Right atrium auricular region (tissue), 2 donors: ENCODE data around the gene TRIOBP. TPM values are rescaled to one million over a fixed set of nuclear protein-coding genes. Genes with fewer than 3 reads are reported as not detected.
A peak's percentile ranks its signal among the peaks of the same experiment; 100 is the strongest.

Experiments
- DNase-seq: peaks from one replicate; pipeline ENCODE4 v3.0.0-alpha.2; 2019; ENCODE audit warnings: low spot score
- H3K27ac ChIP-seq, 2 donors: fragments of 200-600 bp; sonication (generic); 1 replicate in 1 of 2; 2 replicates in 1 of 2; pipeline ENCODE4 v1.5.1; 2016 to 2019
- H3K27me3 ChIP-seq, 2 donors: fragments of 200-600 bp; sonication (generic); one replicate each; pipeline versions ENCODE4 v1.5.1 to v1.6.0; 2017 to 2019
- H3K36me3 ChIP-seq: fragments of 200-600 bp; sonication (generic); one replicate; pipeline ENCODE4 v1.5.1; 2016
- H3K4me1 ChIP-seq, 2 donors: fragments of 200-600 bp; sonication (generic); one replicate each; pipeline versions ENCODE4 v1.5.1 to v1.6.0; 2017 to 2019
- H3K4me3 ChIP-seq, 2 donors: fragments of 200-600 bp; sonication (generic); 1 replicate in 1 of 2; 2 replicates in 1 of 2; pipeline ENCODE4 v1.5.1; 2017 to 2019; ENCODE audit warnings: mild to moderate bottlenecking in 1 of 2, moderate library complexity in 1 of 2
- H3K9me3 ChIP-seq, 2 donors: fragments of 200-600 bp; sonication (generic); one replicate each; pipeline ENCODE4 v1.5.1; 2019
- total RNA-seq, 2 donors: library from RNA; depleted of rRNA; stranded (reverse); fragments of >200 nt; gene quantifications; one replicate each; pipeline ENCODE4 v1.1.0, GENCODE V29; 2016
- TF ChIP-seq, protein P1 (sequence below), 2 donors: fragments of 200-600 bp; sonication (generic); IDR thresholded peaks; one replicate each; pipeline ENCODE4 v1.5.1; 2019; ENCODE audit warnings: antibody characterized with exemption in 2 of 2

The TRIOBP gene
- total RNA-seq, 2 donors from 2014 or later = 108 to 118 TPM

DNA sequence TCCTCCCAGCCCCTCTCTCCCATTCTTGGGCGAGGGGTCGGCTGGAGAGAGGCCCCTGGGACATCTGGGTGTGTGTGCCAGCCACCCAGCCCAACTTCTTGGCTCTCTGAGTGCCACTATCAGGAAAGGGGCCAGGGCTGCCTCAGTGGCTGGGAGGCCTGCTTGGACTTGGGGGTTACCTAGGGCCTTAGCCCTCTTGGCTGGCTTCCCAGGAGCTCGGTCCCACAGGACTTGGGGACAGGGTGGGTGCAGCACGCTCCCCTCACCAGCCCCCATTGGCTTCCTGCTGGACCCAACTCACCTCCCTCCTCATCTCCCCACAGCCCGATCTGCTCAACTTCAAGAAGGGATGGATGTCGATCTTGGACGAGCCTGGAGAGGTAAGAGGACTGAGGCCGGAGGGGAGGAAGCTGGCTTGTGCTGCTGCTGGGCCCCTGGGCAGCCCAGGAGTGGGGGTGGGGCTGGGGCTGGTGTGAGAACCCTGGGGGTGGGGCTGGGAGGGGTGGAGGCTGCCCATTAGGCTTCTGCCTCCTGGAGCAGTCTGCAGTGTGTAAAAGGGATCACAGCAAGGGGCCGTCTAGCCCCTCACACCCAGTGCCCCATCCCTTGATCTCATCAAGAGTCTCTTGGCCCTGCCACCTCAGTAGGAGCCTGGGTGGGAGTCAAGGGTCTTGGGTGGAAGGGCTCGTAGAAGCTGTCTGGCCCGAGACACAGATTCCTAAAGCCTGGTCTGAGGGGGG is 54.8 kb downstream of the TRIOBP start:
- H3K27me3 ChIP-seq = no peaks in the 10 kb centered on the region
- H3K4me1 ChIP-seq = peaks cover 0 to 75% of the 10 kb centered on the region in 2 donors
- DNase-seq = no peak
- peak overlapping the region; percentile 97 for H3K27ac ChIP-seq
- TF ChIP-seq, protein P1, sequence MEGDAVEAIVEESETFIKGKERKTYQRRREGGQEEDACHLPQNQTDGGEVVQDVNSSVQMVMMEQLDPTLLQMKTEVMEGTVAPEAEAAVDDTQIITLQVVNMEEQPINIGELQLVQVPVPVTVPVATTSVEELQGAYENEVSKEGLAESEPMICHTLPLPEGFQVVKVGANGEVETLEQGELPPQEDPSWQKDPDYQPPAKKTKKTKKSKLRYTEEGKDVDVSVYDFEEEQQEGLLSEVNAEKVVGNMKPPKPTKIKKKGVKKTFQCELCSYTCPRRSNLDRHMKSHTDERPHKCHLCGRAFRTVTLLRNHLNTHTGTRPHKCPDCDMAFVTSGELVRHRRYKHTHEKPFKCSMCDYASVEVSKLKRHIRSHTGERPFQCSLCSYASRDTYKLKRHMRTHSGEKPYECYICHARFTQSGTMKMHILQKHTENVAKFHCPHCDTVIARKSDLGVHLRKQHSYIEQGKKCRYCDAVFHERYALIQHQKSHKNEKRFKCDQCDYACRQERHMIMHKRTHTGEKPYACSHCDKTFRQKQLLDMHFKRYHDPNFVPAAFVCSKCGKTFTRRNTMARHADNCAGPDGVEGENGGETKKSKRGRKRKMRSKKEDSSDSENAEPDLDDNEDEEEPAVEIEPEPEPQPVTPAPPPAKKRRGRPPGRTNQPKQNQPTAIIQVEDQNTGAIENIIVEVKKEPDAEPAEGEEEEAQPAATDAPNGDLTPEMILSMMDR (IDR thresholded peaks at IDR 0.05) = no peak
- no peak overlapping the region for H3K4me3 ChIP-seq
- peaks cover 24% of the 10 kb centered on the region for H3K36me3 ChIP-seq
- H3K9me3 ChIP-seq = no peaks in the 10 kb centered on the region

GRCh38 chr22:37752189-37753087 is 55.6 kb downstream of the TRIOBP start:
- DNase-seq = peak; percentile 97
- TF ChIP-seq, protein P1 (IDR thresholded peaks at IDR 0.05) = peak in 1 of 2 donors; percentile 22
- H3K4me1 ChIP-seq = peaks cover 0 to 67% of the 10 kb centered on the region in 2 donors
- no peak overlapping the region for H3K4me3 ChIP-seq
- H3K27ac ChIP-seq = peak overlapping the region; percentile 97
- H3K9me3 ChIP-seq = no peaks in the 10 kb centered on the region
- peaks cover 32% of the 10 kb centered on the region for H3K36me3 ChIP-seq
- H3K27me3 ChIP-seq = no peaks in the 10 kb centered on the region

DNA sequence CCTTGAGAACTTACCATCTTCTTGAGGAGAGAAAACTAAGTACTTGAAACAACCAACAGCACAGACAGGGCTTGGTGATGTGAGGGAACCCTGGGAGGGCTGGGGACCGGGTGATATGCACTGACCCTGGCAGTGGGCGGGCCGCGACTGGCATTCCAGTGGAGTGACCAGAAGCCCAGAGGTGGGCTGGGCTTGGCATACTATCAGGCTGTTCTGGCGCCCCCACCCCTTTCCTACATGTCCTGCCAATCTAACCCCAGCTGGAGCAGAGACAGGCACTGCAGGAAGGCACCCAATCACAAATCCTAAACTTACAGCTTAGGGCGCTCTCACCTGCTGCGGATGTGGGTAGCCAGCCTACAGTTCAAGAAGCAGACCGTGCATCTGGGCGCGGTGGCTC is 56.9 kb downstream of the TRIOBP start:
- Histone ChIP-seq H3K27ac (peak overlapping the region; percentile 97), H3K27me3 (no peaks in the 10 kb centered on the region), H3K36me3 (peaks cover 45% of the 10 kb centered on the region), H3K9me3 (no peaks in the 10 kb centered on the region), H3K4me3 (no peak overlapping the region), H3K4me1 (peaks cover 0 to 54% of the 10 kb centered on the region in 2 donors)
- no peak for DNase-seq
- TF ChIP-seq, protein P1 (IDR thresholded peaks at IDR 0.05) = no peak

GRCh38 chr22:37757663-37758062 is 60.8 kb downstream of the TRIOBP start:
- Histone ChIP-seq H3K4me3 (no peak overlapping the region), H3K4me1 (peaks cover 0 to 15% of the 10 kb centered on the region in 2 donors), H3K27me3 (no peaks in the 10 kb centered on the region), H3K27ac (no peak overlapping the region), H3K36me3 (peaks cover 71% of the 10 kb centered on the region), H3K9me3 (no peaks in the 10 kb centered on the region)
- DNase-seq = no peak
- TF ChIP-seq, protein P1 (IDR thresholded peaks at IDR 0.05) = no peak

- peaks cover 0 to 5% of the 10 kb centered on the region in 2 donors for H3K4me1 ChIP-seq
- no peak overlapping the region for H3K27ac ChIP-seq
- H3K27me3 ChIP-seq = no peaks in the 10 kb centered on the region
- DNase-seq = no peak
- peaks cover 81% of the 10 kb centered on the region for H3K36me3 ChIP-seq
- TF ChIP-seq, protein P1 (IDR thresholded peaks at IDR 0.05) = no peak
- H3K4me3 ChIP-seq = no peak overlapping the region
- H3K9me3 ChIP-seq = no peaks in the 10 kb centered on the region
These were observed 61.8 kb downstream of the TRIOBP start for GRCh38 chr22:37758694-37759093.
